KOPT-K1 (cell line): ENCODE measurements around the gene ZNF423.
A peak's percentile ranks its signal among the peaks of the same experiment; 100 is the strongest.

Experiments used
- H3K27ac ChIP-seq: fragments of 200-600 bp; sonication (generic); 2 replicates; pipeline ENCODE4 v1.5.1; 2016; ENCODE audit warnings: antibody characterized with exemption, mild to moderate bottlenecking, low read depth, low read length; ENCODE audit not compliant: poor library complexity, severe bottlenecking
- H3K36me3 ChIP-seq: fragments of 200-600 bp; sonication (generic); 2 replicates; pipeline ENCODE4 v1.5.1; 2017; ENCODE audit warnings: antibody characterized with exemption, mild to moderate bottlenecking, low read length, moderate library complexity; ENCODE audit not compliant: insufficient read depth
- H3K9me3 ChIP-seq: fragments of 200-600 bp; sonication (generic); 2 replicates; pipeline ENCODE4 v1.5.1; 2017; ENCODE audit warnings: antibody characterized with exemption, low read length, mild to moderate bottlenecking; ENCODE audit not compliant: insufficient read depth, poor library complexity, severe bottlenecking

ZNF423 gene

DNA sequence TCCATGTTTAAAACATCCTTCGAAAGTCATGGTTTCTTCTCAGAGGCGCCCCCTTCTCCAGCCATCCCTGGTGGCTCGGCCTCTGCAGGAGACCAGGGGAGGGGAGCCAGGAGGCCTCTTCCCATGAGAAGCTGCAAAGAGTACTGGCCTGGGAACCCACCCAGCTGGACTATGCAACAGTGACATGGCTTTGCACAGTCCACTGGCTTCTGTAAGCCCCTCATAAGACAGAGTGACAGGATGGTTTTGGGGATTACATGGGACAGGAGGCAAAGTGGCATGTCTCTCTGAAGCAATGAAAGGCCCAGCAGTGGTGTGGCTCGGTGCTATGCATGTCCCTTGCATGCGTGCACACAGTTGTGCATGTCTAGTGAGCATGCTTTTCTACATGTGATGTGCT is 382.8 kb downstream of the ZNF423 start:
- Histone ChIP-seq H3K27ac (no peak overlapping the region), H3K9me3 (no peaks in the 10 kb centered on the region), H3K36me3 (no peaks in the 10 kb centered on the region)

DNA sequence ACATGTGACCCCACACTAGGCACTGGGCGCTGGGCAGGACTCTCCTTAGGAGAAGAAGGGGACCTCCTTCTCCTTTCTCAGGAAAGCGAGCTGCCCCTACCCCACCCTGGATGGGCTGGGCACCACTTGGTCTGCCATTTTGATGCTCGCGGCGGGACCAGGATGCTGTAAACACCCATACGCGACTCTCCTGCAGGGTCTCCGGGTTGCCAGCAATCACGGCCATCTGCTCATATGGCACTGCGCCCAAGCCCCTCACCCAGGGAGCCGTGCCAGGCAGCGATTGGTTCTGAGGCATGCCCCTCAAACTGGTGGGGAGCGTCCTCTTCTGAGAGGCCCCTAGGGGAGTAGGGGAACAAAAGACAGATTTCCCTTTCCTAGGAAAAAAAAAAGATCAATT is 383.3 kb downstream of the ZNF423 start:
- H3K36me3 ChIP-seq = no peaks in the 10 kb centered on the region
- no peak overlapping the region for H3K27ac ChIP-seq

DNA sequence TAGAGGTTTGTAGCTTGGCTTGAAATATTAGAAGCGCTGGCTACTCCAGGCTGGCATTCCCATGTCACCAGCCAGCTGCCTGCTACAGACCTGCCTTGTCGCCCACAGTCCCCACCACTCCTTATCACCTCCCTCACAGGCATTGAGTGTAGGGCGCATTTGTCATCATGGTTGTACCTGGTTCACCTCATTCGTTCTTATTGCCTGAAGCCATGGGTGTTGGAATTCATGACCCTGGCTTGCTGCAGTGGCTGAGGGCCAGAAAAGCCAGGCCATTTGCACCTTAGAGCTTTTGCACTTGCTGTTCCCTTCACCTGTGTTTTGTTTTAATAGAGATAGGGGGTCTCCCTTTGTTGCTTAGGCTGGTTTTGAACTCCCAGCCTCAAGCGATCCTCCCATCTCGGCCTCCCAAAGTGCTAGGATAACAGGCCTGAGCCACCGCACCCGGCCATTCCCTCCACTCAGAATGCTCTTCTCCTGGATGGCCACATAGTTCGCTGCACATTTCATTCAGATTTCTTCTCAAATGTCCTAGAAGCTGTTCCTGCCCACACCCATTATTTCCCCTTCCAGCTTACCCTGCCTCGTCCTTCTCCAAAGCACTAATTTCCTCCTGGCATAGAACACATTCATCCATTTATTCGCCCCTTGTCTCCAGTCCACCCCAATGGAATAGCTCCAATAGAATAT is 384.7 kb downstream of the ZNF423 start:
- H3K9me3 ChIP-seq = no peaks in the 10 kb centered on the region
- H3K36me3 ChIP-seq = no peaks in the 10 kb centered on the region
- H3K27ac ChIP-seq = no peak overlapping the region

More for the DNA sequence above, 383.3 kb downstream of the ZNF423 start:
- no peaks in the 10 kb centered on the region for H3K9me3 ChIP-seq

DNA sequence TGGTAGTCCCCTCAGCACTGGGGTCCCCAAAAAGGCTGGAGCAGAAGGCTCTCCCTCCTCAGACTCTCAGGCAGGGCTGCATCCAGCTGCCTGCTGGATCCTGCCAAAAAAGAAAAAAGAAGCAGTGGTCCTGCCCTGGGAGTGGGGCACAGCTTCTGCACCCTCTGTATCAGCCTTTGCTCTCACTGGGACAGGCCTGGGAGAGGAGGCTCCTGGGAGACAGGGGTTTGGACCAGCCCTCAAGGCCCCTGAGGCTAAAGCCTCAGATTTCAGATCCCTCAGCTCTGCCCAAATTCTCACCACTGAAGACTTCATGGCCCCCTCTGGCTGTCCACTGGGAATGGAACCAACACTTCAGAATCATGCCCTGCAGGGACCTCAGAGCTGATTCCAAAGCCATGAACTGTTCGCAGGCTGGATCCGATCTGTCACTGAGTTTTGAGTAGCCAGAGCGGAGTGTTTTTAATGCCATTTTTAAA is 385.4 kb downstream of the ZNF423 start:
- H3K9me3 ChIP-seq = no peaks in the 10 kb centered on the region
- H3K36me3 ChIP-seq = no peaks in the 10 kb centered on the region
- no peak overlapping the region for H3K27ac ChIP-seq

DNA sequence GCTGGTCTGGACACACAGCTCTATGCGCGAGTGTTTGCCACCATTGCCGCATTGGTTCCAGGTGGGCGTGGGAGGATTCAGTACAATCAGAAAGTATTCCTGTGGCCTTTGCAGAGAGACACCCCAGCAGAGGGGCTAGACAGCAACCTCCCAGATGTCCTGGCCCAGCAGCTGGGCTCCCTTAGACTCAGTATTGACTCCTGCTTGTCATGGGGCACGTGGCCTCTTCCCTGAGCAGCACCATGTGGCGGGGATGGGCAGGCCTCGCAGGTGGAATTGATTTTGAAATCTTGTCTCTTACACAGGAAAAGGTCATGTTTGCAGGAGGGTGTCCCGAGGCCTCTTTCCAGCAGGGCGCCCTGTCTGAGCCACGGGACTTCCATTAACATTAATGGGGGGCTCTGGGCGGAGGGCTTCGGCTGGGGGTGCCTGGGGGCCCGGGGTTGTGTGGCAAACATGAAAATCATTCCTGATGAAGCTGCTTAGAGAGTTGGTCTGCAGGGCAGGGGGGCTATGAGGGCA is 385.9 kb downstream of the ZNF423 start:
- no peaks in the 10 kb centered on the region for H3K9me3 ChIP-seq
- no peaks in the 10 kb centered on the region for H3K36me3 ChIP-seq
- no peak overlapping the region for H3K27ac ChIP-seq

DNA sequence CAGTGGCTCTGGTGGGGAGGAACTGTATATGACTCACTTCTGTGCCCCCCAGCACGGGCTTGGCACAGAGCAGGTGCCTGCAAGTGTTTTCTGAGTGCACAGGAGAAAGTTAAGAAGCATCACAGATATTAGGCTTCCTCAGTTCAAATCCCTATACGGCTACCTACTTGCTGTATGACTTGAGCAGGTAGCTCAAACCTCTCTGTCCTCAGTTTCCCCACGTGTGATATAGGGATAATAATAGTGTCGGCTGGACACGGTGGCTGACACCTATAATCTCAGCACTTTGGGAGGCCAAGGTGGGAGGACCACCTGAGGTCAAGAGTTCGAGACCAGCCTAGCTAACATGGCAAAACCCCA is 386.6 kb downstream of the ZNF423 start:
- Histone ChIP-seq H3K36me3 (no peaks in the 10 kb centered on the region), H3K9me3 (no peaks in the 10 kb centered on the region), H3K27ac (peak overlapping the region; percentile 4)

DNA sequence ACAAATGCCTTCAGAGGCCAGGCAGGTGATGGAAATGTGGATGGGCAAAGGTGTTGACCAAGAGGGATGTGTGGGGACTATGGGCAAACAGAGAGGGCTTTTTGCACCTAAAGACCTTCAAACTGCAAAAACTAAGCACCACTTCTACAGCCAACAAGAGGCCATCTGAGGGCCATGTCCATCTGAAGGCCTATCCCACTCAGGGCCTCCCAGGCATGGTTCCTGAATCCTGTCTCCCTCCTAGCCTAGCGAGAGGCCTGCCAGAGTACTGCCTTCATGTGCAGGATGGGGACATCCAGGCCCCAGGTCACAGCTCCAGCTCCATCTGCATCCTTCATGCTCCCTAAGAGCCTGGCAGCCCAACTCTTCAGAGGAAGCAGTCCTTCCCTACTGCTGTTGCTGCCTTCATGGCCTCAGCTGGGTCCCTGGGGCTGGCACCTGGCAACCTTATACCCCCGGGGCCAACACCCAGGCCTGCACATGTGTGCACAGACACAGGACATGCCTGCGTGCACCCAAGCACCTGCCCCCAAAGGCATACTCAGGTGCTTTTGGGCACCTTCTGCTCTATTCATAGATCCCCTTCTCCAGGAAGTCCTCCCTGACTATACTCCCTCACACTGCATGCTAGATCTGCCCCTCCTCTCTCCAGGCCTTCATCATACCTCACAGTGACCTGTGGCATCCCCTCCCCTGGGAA is 387.2 kb downstream of the ZNF423 start:
- peak overlapping the region; percentile 4 for H3K27ac ChIP-seq
- no peaks in the 10 kb centered on the region for H3K36me3 ChIP-seq
- H3K9me3 ChIP-seq = no peaks in the 10 kb centered on the region

DNA sequence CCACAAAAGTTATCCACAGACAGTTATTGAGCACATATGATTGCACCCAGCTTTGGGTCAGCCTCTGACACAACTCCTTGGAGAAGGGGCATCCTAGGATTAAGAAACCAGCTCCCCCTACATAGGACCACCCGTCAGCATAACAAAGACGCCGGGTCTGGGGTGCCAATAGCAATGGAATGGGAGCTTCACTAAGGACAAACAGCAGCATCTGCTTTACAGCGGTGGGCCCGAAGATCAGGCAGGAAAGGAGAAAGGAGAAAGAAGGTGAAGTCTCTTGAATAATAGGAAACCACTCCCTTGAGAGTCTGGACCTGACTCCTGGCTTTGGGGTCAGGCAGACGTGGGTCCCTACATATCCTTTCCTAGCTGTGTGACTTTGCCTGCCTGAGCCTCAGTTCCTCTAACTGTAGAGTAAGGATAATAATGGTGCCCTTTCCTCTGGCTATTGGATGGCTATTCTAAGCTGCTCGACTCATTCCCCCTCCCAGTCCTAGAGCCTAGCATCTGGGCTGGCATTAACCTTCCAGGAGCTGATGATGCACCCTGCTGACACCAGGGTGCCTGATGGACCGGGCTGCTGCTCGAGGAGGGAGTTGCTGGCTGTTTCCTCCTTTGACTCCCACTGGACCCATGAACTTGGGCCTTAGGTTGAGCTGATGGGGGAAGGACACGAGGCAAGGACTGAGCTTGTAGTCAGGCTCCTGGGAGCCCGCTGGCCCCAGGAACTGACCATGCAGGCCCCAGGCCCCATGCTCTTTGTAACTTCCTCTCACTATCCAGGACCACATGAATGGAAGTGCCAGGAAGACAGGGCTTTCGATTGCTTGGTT is 388.2 kb downstream of the ZNF423 start:
- Histone ChIP-seq H3K27ac (no peak overlapping the region), H3K9me3 (no peaks in the 10 kb centered on the region), H3K36me3 (no peaks in the 10 kb centered on the region)

DNA sequence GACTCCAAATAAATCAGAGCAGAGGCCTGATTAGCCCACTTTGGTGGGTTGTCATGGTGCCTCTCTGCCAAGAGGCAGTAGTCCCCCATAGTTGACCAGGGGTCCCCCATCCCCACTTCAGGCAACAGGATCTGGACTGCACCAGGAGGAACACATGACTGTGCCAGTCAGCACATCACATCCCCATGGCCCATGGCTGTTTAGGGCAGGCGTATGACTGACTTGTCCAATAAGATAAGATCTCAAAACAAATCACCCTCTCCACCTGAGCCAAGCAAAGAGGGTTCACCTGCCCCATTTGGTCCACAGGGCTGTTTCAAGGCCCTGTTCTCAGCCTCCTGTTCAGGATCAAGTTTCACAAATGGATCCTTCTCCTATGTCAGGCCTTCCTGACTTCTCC is 389.0 kb downstream of the ZNF423 start:
- peak overlapping the region; percentile 9 for H3K27ac ChIP-seq
- no peaks in the 10 kb centered on the region for H3K9me3 ChIP-seq
- H3K36me3 ChIP-seq = no peaks in the 10 kb centered on the region

DNA sequence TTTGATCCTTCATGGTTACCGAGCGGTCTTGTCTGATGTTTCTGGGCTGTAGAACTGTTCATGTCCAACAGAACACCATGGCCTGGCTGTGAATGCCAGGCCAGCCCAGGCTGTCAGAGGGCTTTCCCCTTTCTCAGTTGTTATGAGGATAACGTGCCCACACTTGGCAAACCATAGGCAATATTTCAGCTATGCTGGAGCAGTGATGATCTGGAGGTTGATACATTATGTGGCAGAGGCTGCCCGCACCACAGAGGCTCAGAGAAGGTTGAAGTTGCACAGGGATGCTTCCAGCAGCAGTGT is 389.4 kb downstream of the ZNF423 start:
- Histone ChIP-seq H3K9me3 (no peaks in the 10 kb centered on the region), H3K27ac (peak overlapping the region; percentile 9), H3K36me3 (no peaks in the 10 kb centered on the region)

DNA sequence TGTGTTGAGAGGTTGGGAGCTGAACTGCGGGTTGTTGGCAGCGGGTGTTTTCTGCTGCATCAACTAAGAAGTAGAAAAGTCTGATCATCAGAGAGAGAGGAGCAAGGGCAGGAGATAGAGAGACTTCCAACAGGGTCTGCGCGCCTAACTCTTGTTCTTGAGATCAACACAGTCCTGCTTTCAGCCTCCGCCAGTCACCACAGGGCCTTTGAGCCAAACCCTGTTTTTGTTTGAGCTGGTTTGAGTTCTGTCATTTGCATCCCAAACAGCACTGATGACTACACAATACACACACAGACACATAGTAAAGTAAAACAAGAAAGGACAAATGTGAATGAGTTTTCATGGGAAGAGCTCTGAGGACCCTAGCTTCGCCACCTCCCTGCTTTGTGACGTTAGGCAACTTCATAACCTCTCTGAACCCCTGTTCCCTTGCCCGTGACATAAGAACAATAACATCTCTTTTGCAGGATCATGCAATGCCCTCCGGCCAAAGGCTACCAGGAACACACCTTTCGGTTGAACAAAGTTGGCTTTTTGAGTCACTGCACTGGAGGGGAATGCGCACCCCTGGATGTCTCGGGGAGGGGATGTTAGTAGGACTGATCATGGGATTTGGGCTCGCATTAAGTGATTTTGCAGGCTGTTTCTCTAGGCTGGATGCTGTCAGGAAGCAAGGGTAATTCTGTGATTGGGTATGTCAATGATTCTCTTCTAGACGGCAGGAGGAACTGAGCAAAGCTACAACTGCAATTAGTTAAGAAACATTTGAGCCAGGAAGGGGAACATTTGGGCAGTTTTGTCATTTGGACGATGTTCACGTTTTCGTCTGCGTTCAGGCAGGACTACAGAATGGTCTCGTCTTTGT is 390.0 kb downstream of the ZNF423 start:
- Histone ChIP-seq H3K9me3 (no peaks in the 10 kb centered on the region), H3K36me3 (no peaks in the 10 kb centered on the region), H3K27ac (peak overlapping the region; percentile 97)

DNA sequence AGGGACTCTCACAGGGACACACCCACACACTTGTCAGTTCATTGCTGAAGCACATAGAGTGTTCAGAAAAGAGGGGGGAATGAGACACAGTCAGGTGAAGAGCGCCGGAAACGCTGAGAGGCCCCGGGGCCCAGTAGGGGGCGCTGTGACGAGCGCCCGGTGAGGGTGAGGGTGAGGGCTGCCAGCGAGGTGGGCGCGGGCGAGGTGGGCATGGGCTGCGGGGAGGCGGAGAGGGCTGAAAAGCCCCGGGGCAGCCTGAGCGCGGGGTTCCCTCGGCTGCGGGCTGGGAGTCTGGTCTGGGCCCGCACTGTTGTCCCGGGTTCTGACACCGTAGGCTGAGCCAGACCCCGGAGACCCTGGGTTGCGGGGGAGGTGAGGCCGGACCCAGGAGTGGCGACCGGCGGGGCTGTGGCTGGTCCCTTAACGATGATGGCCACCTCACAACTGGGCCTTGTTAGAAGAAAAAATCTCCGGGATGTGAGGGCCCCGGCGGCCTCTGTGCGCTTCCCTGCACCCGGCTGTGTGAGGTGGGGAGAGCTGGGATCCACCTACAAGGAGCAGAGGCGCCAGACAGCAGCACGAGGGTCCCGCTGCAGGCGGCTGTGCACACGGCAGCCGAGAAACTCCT is 390.9 kb downstream of the ZNF423 start:
- Histone ChIP-seq H3K36me3 (no peaks in the 10 kb centered on the region), H3K9me3 (no peaks in the 10 kb centered on the region), H3K27ac (peak overlapping the region; percentile 97)

DNA sequence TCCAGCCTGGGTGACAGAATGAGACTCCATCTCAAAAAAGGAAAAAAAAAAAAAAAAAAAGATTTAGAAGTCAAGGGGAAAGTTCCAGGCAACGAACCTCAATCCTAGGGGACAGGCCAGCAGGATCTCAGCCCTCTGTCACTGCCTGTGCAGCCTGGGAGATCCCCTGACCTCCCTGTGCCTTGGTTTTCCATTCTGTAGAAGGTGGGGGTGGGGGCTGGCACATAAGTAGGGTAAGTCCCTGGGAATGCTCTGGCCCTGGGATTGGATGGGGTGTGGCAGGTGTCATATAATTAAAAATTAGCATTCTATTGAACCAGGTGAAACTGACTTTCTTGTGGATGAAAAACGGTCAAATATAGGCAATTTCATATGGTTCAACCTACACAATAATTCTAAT is 391.8 kb downstream of the ZNF423 start:
- Histone ChIP-seq H3K36me3 (no peaks in the 10 kb centered on the region), H3K9me3 (no peaks in the 10 kb centered on the region), H3K27ac (peak overlapping the region; percentile 97)

DNA sequence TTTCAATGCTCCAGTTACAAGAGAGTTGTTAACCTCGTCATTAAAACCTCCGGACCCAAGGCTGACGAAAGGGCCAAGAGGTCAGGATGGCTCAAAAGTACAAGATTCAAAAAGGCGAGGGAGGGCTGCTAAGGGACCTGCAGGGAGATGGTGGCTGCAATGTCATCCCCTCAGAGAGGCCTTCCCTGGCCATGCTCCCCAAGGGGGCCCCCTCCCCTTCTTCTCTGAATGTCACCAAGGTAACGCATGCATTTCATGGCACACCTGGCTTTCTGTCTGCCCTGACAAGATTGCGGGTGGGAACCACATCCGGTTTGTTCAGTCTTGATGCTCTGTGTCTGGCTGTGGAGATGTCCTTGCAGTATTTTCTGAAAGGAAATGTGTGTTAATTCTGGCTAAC is 392.4 kb downstream of the ZNF423 start:
- H3K9me3 ChIP-seq = no peaks in the 10 kb centered on the region
- peak overlapping the region; percentile 97 for H3K27ac ChIP-seq
- H3K36me3 ChIP-seq = no peaks in the 10 kb centered on the region
